Measurements from ENCODE around the gene LSG1.

LSG1 gene

DNA sequence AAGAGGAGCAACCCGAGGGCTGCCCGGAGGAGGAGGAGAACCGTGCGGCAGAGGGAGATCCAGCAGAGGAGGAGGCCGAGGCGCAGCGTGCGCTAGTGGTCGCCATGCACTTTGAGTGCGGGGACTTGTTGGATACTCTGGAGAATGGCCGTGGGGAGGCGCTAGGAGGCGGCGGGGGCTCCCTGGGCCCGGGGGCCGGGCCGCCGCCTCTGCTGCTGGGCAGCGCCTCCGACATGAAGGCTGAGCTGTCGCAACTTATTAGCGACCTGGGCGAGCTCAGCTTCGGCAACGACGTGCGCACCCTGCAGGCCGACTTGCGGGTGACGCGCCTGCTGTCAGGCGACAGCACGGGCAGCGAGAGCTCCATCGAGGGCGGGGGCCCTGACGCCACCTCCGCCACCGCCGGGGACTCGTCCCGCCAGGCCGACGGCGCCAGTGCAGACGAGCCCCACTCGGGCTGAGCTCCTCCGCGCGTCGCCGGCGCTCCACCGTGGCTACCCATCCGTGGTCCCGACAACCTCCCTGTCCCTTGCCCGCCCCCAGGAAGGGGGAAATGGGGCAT is 15.7 kb upstream of the LSG1 start:
- DNase-seq (ENCODE audit: low spot score) = peak; percentile 62

DNA sequence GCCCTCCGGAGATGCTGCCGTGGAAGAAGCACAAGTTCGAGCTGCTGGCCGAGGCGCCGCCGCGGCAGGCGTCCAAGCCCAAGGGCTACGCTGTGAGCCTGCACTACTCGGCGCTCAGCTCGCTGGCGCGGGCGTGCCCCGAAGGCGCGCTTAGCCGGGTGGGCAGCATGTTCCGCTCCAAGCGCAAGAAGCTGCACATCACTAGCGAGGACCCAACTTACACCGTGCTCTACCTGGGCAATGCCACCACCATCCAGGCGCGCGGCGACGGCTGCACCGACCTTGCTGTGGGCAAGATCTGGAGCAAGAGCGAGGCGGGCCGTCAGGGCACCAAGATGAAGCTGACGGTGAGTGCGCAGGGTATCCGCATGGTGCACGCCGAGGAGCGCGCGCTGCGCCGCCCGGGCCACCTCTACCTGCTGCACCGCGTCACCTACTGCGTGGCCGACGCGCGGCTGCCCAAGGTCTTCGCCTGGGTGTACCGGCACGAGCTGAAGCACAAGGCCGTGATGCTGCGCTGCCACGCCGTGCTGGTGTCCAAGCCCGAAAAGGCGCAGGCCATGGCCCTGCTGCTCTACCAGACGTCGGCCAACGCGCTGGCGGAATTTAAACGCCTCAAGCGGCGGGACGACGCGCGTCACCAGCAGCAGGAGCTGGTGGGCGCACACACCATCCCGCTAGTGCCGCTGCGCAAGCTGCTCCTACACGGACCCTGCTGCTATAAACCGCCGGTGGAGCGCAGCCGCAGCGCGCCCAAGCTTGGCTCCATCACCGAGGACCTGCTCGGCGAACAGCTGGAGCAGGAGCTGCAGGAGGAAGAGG is 15.0 kb upstream of the LSG1 start:
- peak; percentile 61 for DNase-seq (ENCODE audit: low spot score)

DNA sequence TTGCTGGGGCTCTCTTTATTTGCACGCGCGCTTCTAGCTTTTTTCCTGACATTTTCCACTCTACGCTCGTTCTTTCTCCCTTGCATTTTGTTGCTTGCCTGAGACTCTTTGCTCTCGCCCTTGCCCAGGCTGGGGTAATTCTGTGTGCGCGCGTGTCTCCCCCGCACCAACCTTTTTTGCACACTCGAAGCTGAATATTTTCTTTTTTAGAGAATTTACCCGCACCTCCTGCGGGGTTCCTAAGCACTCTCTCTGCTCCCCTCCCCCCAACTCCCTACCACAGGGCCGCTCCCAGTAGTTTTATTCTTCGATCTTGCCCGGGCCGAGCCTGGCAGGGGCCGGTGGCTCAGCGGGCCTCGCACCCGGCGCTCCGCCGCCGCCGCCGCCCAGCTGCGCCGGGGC is 14.4 kb upstream of the LSG1 start:
- no peak for DNase-seq (ENCODE audit: low spot score)

DNA sequence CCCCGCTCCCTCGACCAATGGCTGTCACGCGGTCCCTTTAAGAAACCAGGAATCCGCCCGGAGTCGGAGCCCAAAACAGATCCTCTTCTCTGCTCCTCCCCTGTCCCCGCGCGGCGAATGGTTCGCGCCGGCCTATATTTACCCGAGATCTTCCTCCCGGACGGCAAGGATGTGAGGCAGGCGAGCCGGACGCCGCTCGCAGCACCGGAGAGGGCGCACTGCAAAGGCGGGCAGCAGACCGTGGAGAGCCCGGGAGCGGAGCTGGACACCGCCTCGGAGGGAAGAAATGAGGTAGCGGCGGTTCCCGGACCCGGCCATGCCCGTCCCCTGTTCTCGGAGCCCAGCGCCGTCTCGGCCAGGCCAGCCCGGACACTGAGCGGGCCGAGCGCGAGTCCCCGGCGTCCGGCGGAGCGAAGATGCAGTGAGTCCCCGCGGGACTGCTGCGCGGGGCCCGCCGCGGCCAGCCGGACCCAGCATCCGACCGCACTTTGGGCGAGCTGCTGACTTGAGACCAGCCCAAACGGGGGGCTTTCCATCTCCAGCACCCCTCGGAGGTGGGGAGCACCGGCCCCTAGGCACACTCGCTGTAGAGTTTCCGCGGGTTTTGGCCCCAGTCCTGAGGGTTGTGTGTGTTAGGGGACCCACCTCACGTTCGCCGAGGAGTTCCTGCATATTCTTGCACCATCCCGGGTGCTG is 13.9 kb upstream of the LSG1 start, which contains the start of gene FAM43A:
TSS of gene FAM43A (plus strand) at position 166 of the 696 bp plus-strand sequence. CDS start 944 bp downstream, outside the sequence.
- DNase-seq (ENCODE audit: low spot score) = peak; percentile 91

DNA sequence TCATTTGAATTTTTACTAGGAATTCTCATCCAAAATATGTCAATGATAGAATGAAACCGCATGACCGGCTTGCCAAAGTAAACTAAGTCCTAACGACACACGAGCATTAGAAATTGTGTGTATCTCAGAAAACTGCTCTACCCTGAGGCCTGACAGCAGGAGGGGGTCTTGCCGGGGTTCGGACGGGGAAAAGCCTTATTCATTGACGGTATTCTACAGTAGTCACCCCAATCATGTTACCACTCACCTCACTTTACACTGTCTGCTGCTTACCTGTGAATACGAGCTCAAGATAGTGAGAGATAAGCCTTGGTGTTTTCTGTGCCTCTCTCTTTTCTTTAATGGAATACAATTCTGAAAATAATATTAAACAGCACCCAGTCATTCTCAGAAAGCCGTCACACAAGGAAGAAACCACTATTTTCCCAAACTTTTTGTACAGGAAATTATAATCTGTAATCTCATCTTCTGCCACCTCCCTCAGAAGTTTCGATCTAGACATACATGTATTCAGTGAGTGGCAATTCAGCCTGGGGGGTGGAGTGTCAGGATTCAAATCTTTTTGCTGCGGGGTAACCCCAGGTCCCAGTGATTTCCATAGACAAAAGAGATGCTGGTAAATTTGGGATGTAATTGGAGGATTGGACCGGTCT is 13.2 kb upstream of the LSG1 start:
- no peak for DNase-seq (ENCODE audit: low spot score)

DNA sequence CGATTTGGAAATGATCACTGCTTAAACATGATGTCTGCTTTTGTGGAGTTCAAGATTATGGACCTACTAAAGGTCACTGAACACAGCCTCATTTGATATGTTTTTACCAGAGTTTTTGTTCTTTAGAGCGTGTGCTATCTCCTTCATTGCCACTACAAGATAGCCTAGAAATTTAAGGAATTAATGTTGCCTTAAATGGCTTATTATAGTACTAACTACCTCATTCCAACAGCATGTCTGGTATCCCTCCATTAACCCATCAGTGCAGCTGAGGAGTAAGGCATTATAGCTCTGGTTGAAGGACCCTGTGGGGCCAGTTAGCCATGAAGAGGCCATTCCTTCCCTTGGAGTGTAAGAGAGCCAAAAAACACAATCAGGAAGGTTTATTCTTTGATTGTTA is 11.4 kb upstream of the LSG1 start:
- no peak for DNase-seq (ENCODE audit: low spot score)

DNA sequence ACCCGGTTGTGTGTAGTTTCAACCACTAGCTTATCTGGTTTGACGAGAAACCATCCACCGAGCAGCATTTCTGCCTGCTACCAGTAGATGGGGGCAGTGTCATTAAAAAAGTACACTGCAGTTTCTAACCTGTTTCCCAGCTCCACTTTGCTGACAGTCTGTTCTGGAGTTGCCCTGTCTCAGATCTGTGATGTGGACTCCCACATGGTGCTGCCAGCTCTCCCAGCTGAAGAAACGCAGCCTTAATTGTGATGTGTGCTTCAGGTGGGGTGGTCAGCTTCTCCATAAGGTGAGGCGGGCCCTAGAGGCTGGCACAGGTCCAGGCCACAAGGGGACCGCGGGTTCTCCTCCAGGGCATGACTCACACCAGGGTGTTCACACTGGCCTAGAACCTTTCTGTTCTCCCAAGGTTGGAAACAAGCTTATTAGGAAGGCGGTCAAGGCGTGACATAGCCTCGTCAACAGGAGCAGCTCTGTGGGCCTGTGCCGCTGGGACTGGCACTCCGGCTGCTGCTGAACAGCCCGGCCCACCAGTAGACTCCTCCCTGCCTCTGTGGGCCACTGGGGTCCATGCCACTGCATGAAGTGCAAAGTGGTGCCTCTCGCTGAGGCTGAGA is 10.8 kb upstream of the LSG1 start:
- DNase-seq (ENCODE audit: low spot score) = peak; percentile 83

DNA sequence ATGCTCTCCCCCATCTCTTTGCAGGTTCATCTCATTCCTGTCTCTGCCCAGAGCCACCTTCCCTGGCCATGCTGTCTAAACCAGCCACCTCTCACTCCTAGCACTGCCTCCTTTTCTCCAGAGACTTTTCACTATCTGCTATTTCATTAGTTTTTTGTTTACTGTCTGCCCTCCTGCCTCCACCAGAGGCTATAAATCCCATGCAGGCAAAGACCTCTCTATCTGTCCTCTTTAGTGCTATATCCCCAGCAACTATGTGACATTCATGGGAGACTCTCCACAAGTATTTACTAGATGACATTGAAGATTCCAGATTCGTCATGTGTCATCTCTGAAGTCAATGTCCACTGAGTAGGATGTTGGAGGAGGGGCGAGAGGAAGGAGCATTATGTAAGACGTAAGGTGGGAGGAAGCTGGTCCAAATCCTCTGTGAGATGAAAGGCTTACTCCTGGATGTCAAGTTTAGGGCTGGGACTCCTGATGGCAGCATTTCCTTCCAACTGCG is 10.2 kb upstream of the LSG1 start:
- DNase-seq (ENCODE audit: low spot score) = no peak

DNA sequence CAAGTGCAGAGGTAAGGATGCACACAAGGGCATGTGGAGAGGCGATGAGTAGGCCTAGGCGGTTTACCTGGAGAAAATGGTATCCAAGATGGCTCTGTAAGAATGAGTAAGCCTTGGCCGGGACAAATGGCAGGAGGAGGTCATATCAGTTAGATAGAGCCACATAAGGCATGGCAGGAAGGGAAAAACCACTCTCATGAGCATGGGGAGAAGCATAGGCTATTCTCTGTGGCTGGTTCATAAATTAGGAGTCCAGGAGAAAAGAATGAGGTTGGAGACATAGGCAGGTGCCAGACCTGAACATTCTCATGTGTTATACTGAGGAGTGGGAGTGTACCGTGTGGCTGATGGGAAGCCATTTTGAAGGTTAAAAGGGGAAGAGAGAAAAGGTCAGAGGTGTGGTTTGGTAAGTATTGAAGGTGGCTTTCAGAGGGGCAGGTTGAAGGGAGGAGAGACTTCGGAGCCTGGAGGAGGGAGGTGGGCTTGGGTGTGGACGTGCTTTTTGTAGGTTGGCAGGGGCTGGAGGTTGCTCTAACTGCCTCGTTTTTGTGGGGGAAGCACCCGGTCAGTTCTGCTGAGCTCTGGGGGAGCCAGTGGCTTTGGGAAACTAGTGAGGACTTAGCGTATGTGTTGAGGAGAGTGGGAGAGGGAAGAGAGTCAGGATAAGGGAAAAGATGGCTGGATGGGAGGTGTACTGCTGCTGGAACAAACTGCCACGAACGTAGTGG is 9.1 kb upstream of the LSG1 start:
- DNase-seq (ENCODE audit: low spot score) = no peak

DNA sequence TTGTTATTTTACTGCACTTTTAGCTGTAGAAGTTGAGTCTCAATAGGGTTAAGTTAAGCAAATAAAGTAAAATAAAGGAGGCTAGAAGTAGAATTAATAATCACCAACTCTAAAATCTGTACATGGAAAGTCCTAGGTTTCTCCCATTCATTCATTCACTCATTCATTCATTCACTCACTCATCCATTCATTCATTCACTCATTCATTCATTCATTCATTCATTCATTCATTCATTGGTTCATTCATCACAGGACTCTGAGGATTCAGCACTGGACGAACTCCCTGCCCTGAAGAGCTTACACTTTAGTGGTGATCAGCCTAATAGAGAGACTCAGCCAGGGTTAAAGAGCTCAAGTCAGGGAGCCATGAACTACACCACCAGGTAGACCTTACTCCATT is 4.5 kb upstream of the LSG1 start:
- no peak for DNase-seq (ENCODE audit: low spot score)

DNA sequence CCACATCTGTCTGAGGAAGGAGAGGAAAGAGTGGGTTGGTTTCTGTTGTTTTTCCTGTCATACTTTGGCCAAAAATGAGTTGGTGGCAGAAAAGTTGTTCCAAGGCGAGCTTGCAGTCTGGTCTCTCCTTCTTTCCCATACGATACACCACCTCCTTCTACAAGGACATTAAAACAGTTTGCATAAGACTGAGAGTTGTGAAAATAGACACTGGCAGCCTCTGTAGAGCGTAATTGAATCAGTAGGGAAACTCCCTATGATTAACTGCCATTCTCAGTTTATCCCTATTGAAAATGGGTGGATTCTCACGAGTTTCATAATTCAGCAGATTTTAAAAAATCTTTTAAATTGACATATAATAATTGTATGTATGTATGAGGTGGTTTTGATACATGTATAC is 3.7 kb upstream of the LSG1 start:
- no peak for DNase-seq (ENCODE audit: low spot score)

DNA sequence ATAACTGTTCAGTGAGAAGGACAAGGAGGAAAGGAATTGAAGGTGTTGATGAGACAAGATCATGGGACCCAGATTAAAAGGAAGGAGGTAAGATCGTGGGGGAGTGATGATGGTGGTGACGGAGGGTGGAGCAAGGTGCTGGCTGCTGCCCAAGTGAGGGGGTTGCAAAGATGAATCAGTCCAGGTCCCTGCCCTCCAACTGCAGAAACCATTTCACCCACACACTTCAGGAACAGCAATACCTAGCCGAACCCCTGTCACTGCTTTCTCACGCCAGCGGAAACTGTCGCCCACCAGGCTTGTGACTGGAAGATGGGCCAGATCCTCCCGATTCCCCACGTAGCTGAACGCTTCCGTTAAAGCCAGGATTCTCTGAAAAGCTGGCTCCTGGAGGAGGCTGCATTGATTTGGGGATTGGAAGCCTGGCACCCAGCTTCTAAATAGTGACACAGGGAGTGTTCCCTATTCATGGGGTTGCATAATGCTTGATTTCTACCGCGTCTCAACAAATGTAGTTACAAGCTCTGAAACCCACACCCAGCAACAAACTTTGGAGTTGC is 3.2 kb upstream of the LSG1 start:
- no peak for DNase-seq (ENCODE audit: low spot score)

DNA sequence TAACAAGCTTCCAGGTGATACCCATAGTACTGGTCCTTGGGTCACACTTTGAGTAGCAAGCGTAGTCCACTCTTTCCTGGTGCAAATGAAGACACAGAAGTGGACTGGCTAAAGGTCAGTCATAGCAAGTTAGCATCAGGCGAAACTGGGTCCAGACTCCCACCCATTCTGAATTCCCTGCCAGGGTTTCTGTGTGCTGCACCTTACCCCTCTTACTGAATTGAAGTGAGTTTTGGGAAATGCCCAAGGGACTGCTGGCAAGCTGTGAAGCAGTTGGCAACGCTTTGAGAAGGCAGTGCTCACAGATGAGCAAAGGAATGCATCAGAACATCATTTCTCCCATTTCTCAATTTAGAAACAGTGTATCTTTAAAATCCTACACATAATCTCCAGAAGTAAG is 1.8 kb upstream of the LSG1 start:
- no peak for DNase-seq (ENCODE audit: low spot score)

DNA sequence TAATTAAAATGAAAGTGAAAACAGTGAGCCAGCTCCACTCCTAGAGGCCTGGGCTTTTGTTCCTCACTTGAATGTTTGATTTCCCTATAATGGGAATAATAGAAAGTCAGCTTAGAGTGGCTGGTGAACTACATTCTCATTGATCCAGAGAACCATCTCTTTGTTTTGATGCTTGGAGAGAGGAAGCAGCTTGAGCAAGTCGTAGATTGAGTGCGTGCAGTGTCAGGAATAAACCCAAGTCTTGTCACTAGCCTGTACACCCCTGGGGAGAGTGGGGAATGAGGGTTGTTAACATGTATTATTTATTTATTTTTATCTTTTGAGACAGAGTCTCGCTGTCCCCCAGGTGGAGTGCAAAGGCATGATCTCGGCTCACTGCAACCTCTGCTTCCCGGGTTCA is 885 bp upstream of the LSG1 start:
- no peak for DNase-seq (ENCODE audit: low spot score)

DNA sequence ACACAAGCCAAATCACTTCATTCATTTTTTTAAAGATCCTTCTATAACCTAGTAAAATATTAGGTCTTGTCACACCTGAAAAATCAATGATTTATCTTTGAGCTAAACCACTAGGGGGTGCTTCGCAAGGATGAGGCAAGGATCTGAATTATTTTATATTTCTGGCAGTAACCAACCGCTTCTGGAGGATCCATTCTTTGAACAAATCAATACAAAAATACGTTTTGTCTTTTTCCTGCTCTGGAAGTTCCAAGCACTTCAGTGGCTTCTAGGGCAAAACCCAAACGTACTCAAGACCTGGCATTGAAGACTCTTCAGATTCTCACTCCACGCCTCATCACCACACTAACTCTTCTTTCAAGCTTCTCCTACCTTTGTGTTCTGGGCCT is 486 bp downstream of the LSG1 start:
- DNase-seq (ENCODE audit: low spot score) = peak; percentile 52

DNA sequence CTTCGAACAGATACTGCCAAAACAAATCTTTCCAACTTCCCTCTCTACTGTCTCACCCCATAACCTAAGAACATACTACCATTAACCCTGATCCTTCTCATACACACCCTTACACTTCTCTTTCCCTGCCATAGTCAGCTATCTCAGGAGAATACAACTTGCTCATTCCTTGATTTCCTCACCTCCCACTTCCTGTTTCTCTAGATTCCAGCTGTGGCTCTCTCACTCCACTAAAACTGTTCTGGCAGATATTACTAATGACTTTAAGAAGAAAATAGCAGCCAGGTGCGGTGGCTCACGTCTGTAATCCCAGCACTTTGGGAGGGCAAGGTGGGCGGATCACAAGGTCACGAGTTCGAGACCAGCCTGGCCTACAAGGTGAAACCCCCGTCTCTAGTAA is 4.6 kb downstream of the LSG1 start:
- DNase-seq (ENCODE audit: low spot score) = no peak

DNA sequence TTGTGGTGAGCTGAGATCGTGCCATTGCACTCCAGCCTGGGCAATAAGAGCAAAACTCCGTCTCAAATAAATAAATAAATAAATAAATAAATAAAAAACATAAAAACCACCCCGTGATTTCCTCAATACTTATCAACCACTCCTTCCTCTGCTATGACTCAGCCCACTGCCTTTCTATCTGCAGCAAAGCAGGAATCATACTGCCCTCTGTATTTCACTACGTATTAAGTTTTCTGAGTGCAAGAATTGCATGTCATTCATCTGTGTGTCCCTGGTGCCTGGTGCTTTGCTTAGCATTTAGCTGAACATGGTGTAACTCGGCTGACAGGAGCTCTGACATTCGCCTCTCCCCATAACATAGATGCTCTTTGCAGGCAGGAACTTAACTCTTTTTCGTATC is 7.1 kb downstream of the LSG1 start:
- no peak for DNase-seq (ENCODE audit: low spot score)

DNA sequence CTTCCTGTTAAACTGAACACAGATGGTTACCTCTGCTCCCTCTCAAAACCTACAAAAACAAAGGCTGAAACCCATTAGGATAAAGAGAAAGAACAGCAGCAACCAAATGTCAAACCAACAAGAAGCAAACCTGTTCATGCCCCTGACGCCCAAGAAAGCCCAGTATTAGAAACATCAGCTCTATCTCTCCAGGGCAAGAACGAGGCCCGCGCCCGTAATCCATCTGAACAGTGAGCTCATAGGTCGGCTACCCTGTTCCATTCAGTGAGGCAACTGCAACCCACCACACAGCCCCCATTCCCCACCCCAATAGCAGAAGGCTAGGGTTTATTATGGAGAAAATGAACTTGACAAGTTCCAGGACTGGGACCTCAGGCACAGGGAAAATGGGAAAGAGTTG is 10.0 kb downstream of the LSG1 start:
- DNase-seq (ENCODE audit: low spot score) = no peak

DNA sequence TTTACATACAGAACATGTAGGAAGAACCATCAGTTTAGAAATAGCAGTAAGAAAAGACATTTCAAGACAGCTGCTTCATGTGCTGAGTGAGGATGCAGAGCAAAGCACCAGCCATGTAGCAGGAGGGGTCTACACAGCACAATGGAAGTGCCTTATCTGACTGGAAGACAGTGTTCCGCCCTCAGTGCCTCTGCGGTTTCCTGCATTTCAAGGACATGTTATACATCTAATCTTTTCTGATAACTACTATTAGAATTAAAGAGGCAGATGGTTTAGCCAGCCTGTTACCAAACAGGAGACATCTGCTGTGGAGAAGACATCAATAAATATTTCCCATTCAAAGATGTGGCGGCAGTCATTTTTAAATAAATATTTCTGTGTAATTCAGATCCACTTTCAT is 10.6 kb downstream of the LSG1 start:
- DNase-seq (ENCODE audit: low spot score) = no peak

DNA sequence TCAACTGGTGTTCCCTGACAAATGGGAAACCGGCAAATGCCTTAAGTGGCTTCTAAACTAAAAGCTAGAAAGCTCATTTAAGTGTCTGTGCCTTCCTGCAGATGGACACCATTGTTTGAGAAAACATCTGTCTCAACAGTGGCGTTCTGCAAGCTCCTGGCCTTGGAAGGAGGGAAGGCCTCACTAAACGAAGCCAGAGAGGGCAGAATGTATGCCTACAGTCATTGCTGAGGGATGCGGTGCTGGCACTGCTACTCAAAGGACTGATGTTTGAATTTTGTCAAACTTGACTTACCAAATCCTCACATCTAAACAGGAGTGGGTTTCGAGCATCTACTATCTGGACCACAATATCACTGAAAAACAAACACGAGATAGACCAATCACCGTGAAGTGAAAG is 12.2 kb downstream of the LSG1 start:
- no peak for DNase-seq (ENCODE audit: low spot score)

All from SK-N-DZ (cell line).